Caco-2 (cell line): ENCODE measurements around the gene FASN. TPM values are rescaled to one million over a fixed set of nuclear protein-coding genes. Genes with fewer than 3 reads are reported as not detected.

ENCODE experiments used
- BruUV-seq: library from RNA; stranded (reverse); fragments of 400-500 nt; replicated peaks from 2 replicates; lab custom pipeline; 2021; lab: Mats Ljungman, UMichigan
- CTCF ChIA-PET: fragments of 300-600 bp; sonication (Branson Sonifier 250); formaldehyde crosslinking; loops from one replicate; lab custom pipeline; 2022; ENCODE audit warnings: antibody characterized with exemption; lab: Charles Lee
- POLR2A ChIA-PET: fragments of 300-600 bp; sonication (Branson Sonifier 250); formaldehyde crosslinking; loops from one replicate; lab custom pipeline; 2022; ENCODE audit warnings: antibody characterized with exemption; lab: Charles Lee
- DNase-seq, 2 experiments: peaks; one replicate each; pipeline versions ENCODE4 v3.0.0 to v3.0.0-alpha.2; 2020 to 2022
- H3K27me3 ChIP-seq: replicated peaks from 2 replicates; pipeline ENCODE4 v1.6.0; 2011; ENCODE audit warnings: low read length; ENCODE audit not compliant: control insufficient read depth, insufficient read depth
- H3K36me3 ChIP-seq: 2 replicates; pipeline ENCODE4 v1.5.1; 2011; ENCODE audit warnings: low read length; ENCODE audit not compliant: control insufficient read depth, insufficient read depth
- H3K4me1 ChIP-seq: fragments of 250-450 bp; sonication (Bioruptor Pico); 2 replicates; pipeline ENCODE4 v1.5.1; 2020; ENCODE audit warnings: mild to moderate bottlenecking
- H3K4me3 ChIP-seq: 2 replicates; pipeline ENCODE4 v1.5.1; 2011; ENCODE audit warnings: low read depth, mild to moderate bottlenecking, control low read depth, low read length
- H3K9me3 ChIP-seq: fragments of 250-450 bp; sonication (Bioruptor Pico); 2 replicates; pipeline ENCODE4 v1.5.1; 2020; ENCODE audit warnings: mild to moderate bottlenecking, moderate library complexity
- H3K27ac Mint-ChIP-seq: one replicate; pipeline ENCODE4 v1.8.0; 2022; ENCODE audit warnings: mixed read lengths; ENCODE audit not compliant: unreplicated experiment
- H3K27me3 Mint-ChIP-seq: one replicate; pipeline ENCODE4 v1.8.0; 2022; ENCODE audit warnings: mixed read lengths; ENCODE audit not compliant: insufficient read depth, unreplicated experiment
- H3K36me3 Mint-ChIP-seq: one replicate; pipeline ENCODE4 v1.8.0; 2022; ENCODE audit warnings: mild to moderate bottlenecking, mixed read lengths; ENCODE audit not compliant: insufficient read depth, unreplicated experiment
- H3K4me1 Mint-ChIP-seq: one replicate; pipeline ENCODE4 v1.8.0; 2022; ENCODE audit warnings: low read depth, mixed read lengths; ENCODE audit not compliant: unreplicated experiment
- H3K4me3 Mint-ChIP-seq: one replicate; pipeline ENCODE4 v1.8.0; 2022; ENCODE audit warnings: mild to moderate bottlenecking, moderate library complexity, mixed read lengths; ENCODE audit not compliant: unreplicated experiment
- H3K9me3 Mint-ChIP-seq: one replicate; pipeline ENCODE4 v1.8.0; 2022; ENCODE audit warnings: mixed read lengths; ENCODE audit not compliant: unreplicated experiment
- CTCF ChIP-seq, 2 experiments: fragments of 200-600 bp in 1 of 2; IDR thresholded peaks; 1 replicate in 1 of 2; 2 replicates in 1 of 2; pipeline versions ENCODE4 v1.5.1 to v1.8.0; 2011 to 2022; ENCODE audit warnings: antibody characterized with exemption in 1 of 2, control low read depth in 1 of 2, inconsistent platforms in 1 of 2, low read depth in 1 of 2, low read length in 1 of 2, mild to moderate bottlenecking in 1 of 2, moderate library complexity in 1 of 2; ENCODE audit not compliant: insufficient read depth in 1 of 2, severe bottlenecking in 1 of 2, unreplicated experiment in 1 of 2
- intact Hi-C: fragments of 100-400 bp; cut with micrococcal nuclease; formaldehyde crosslinking; loops from one replicate; pipeline ENCODE4 v1.10.0; 2022; ENCODE audit not compliant: unreplicated experiment
- total RNA-seq: library from RNA; stranded (reverse); gene quantifications from 2 replicates; pipeline ENCODE4 v1.2.3, GENCODE V29; 2022

The FASN gene
- total RNA-seq, 1 experiment from 2014 or later, result 330 TPM

GRCh38 chr17:82121660-82122629 lies 23.9 kb upstream of the FASN start:
- POLR2A ChIA-PET, result interaction anchor here (0.5 kb wide), 1 partner anchor 125 kb away, joined by 4 read pairs; no protein-coding TSS in a partner anchor
- CTCF ChIA-PET, result no interaction called here
- no TSS peak for BruUV-seq

GRCh38 chr17:82121246-82121645 lies 23.2 kb upstream of the FASN start:
- intact Hi-C loops, result no loop called here
- peaks cover 5% of the 10 kb centered on the region for H3K4me1 Mint-ChIP-seq
- no peak for TF ChIP-seq CTCF (IDR thresholded peaks at IDR 0.05; ENCODE audit: insufficient read depth in 1 of 2, low read depth in 1 of 2, low read length in 1 of 2, severe bottlenecking in 1 of 2, unreplicated experiment in 1 of 2)
- Histone ChIP-seq H3K27me3 (no peaks in the 10 kb centered on the region), H3K9me3 (no peaks in the 10 kb centered on the region), H3K4me1 (no peaks in the 10 kb centered on the region), H3K36me3 (no peaks in the 10 kb centered on the region), H3K4me3 (no peak overlapping the region)
- no TSS peak for BruUV-seq
- no peak overlapping the region for H3K27ac Mint-ChIP-seq
- no peaks in the 10 kb centered on the region for H3K27me3 Mint-ChIP-seq
- H3K36me3 Mint-ChIP-seq, result peaks cover 10% of the 10 kb centered on the region
- POLR2A ChIA-PET, result interaction anchor here (0.5 kb wide), 1 partner anchor 124 kb away, joined by 4 read pairs; no protein-coding TSS in a partner anchor
- H3K4me3 Mint-ChIP-seq, result no peak overlapping the region
- H3K9me3 Mint-ChIP-seq, result no peaks in the 10 kb centered on the region
- DNase-seq, result no peak
- CTCF ChIA-PET, result interaction anchor here (0.7 kb wide), 1 partner anchor 20 kb away, joined by 3 read pairs; no protein-coding TSS in a partner anchor

More at GRCh38 chr17:82121660-82122629, 23.9 kb upstream of the FASN start:
- no peak overlapping the region for H3K4me3 ChIP-seq
- no peak for DNase-seq
- no peak for TF ChIP-seq CTCF (IDR thresholded peaks at IDR 0.05; ENCODE audit: insufficient read depth in 1 of 2, low read depth in 1 of 2, low read length in 1 of 2, severe bottlenecking in 1 of 2, unreplicated experiment in 1 of 2)
- H3K9me3 Mint-ChIP-seq, result no peaks in the 10 kb centered on the region
- no peaks in the 10 kb centered on the region for H3K27me3 Mint-ChIP-seq
- no peaks in the 10 kb centered on the region for H3K36me3 ChIP-seq
- intact Hi-C loops, result no loop called here
- H3K36me3 Mint-ChIP-seq, result peaks cover 10% of the 10 kb centered on the region
- H3K4me3 Mint-ChIP-seq, result no peak overlapping the region
- no peaks in the 10 kb centered on the region for H3K4me1 ChIP-seq
- H3K27me3 ChIP-seq, result no peaks in the 10 kb centered on the region
- no peaks in the 10 kb centered on the region for H3K9me3 ChIP-seq
- no peaks in the 10 kb centered on the region for H3K4me1 Mint-ChIP-seq
- no peak overlapping the region for H3K27ac Mint-ChIP-seq

GRCh38 chr17:82120148-82120547 lies 22.1 kb upstream of the FASN start:
- Histone ChIP-seq H3K36me3 (no peaks in the 10 kb centered on the region), H3K4me1 (no peaks in the 10 kb centered on the region), H3K4me3 (no peak overlapping the region), H3K27me3 (no peaks in the 10 kb centered on the region), H3K9me3 (no peaks in the 10 kb centered on the region)
- H3K36me3 Mint-ChIP-seq, result peaks cover 5% of the 10 kb centered on the region
- TF ChIP-seq CTCF (IDR thresholded peaks at IDR 0.05; ENCODE audit: insufficient read depth in 1 of 2, low read depth in 1 of 2, low read length in 1 of 2, severe bottlenecking in 1 of 2, unreplicated experiment in 1 of 2), result no peak
- intact Hi-C loops, result no loop called here
- DNase-seq, result no peak
- H3K9me3 Mint-ChIP-seq, result no peaks in the 10 kb centered on the region
- no peak overlapping the region for H3K4me3 Mint-ChIP-seq
- no peaks in the 10 kb centered on the region for H3K27me3 Mint-ChIP-seq
- H3K27ac Mint-ChIP-seq, result no peak overlapping the region
- H3K4me1 Mint-ChIP-seq, result peaks cover 6% of the 10 kb centered on the region
- ChIA-PET CTCF (interaction anchor here (1.3 kb wide), 1 partner anchor 34 kb away, joined by 3 read pairs; no protein-coding TSS in a partner anchor), POLR2A (no interaction called here)
- no TSS peak for BruUV-seq
